RWPE1 (cell line): Measurements from ENCODE around the gene ZMYM4.

Source experiments
- CTCF ChIA-PET: fragments of 350-600 bp; sonication (Branson Sonifier 250); formaldehyde crosslinking; extraction: SDS; loops from one replicate; lab custom pipeline; 2021; lab: Yijun Ruan, JAX
- POLR2A ChIA-PET: fragments of 400-600 bp; formaldehyde crosslinking; extraction: SDS; loops from one replicate; lab custom pipeline; 2020; ENCODE audit warnings: antibody characterized with exemption; ENCODE audit not compliant: low non-redundant PET; lab: Yijun Ruan, JAX
- DNase-seq: peaks from one replicate; pipeline ENCODE4 v3.0.0; 2012; ENCODE audit warnings: low spot score
- H3K27ac ChIP-seq: fragments of 450-650 bp; 2 replicates; pipeline ENCODE4 v1.5.1; 2017
- CTCF ChIP-seq: fragments of 450-650 bp; conservative IDR thresholded peaks from 2 replicates; pipeline ENCODE4 v1.5.1; 2017; ENCODE audit warnings: low read depth, mild to moderate bottlenecking

The ZMYM4 gene

GRCh38 chr1:35428360-35428759, 159.9 kb downstream of the ZMYM4 start:
- DNase-seq, result no peak
- TF ChIP-seq CTCF, result no peak
- H3K27ac ChIP-seq, result no peak overlapping the region
- ChIA-PET CTCF (no interaction called here), POLR2A (no interaction called here)

DNA sequence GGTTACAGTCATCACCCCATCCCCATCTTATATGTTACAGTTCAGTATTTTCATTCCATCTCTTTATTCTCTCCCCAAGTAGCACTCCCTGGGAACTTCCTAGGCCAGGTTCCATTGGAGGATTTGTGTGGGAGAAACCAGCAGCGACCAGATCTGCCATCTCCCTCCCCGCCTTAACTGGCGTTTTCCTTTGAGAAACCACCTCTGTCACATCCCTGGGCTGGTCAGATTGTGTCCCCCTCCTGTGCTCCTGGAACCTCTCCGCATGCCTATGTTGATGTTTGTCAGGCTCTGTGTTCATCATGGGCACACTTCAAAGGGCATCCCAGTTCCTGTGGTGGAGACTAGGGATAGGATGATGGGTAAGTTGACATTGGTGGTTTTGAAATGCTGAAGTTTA, 162.3 kb downstream of the ZMYM4 start:
- ChIA-PET POLR2A (no interaction called here), CTCF (no interaction called here)
- DNase-seq, result no peak
- no peak overlapping the region for H3K27ac ChIP-seq
- TF ChIP-seq CTCF, result no peak

- ChIA-PET POLR2A (no interaction called here), CTCF (interaction anchor here (0.7 kb wide), 1 partner anchor 565 kb away, joined by 3 read pairs; no protein-coding TSS in a partner anchor)
- DNase-seq, result no peak
- H3K27ac ChIP-seq, result no peak overlapping the region
- TF ChIP-seq CTCF, result no peak
Observed at GRCh38 chr1:35431173-35431599, 162.7 kb downstream of the ZMYM4 start.

- CTCF ChIA-PET, result interaction anchor here (0.5 to 0.6 kb wide), 3 partner anchors 10 to 379 kb away, joined by 3 to 4 read pairs (median 3); no protein-coding TSS in a partner anchor
- no peak overlapping the region for H3K27ac ChIP-seq
- no peak for TF ChIP-seq CTCF
- no peak for DNase-seq
- POLR2A ChIA-PET, result no interaction called here
Observed at GRCh38 chr1:35432231-35432630, 163.7 kb downstream of the ZMYM4 start.

DNA sequence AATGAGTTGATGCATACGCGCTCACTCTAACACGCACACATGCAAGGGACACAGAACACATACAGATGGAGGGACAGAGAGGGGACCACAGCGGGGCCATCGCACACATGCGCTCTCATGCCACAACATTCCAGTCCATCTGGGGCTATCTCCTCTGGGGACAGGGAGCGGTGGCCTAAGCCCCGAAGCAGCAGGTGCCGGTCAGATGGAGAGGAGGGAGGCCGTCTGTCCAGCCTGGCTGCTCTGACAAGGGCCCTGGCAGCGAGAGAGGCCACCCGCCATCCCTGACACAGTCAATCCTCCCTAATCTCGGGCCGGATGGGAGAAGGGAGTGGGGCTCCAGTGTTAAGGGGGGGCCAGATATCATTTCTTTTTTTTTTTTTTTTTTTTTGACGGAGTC, 165.2 kb downstream of the ZMYM4 start:
- POLR2A ChIA-PET, result no interaction called here
- CTCF ChIA-PET, result interaction anchor here (0.6 kb wide), 1 partner anchor 87 kb away, joined by 3 read pairs; no protein-coding TSS in a partner anchor

DNA sequence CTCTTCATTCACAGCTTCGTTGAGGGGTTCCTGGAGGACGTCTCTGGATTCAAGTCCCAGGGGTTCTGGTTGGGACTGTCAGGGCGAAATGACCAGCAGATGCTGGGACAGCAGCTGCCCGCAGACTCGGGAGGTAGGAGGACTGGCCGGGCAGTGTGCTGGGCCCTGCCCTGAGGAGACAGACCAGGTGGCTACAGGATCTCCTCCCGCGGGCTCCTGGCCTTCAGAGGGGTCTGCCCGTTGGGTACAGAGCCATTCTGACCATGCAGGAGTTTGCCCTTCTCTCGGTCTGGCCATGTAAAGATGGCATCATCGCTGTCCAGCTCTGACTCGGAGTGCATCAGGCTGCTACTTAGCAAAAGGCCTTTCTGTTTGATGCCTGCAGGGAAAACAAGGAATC, 166.2 kb downstream of the ZMYM4 start:
- no peak overlapping the region for H3K27ac ChIP-seq
- CTCF ChIA-PET, result interaction anchor here (0.6 kb wide), 3 partner anchors 88 to 321 kb away, joined by 3 to 7 read pairs (median 3); no protein-coding TSS in a partner anchor
- TF ChIP-seq CTCF, result no peak
- DNase-seq, result no peak
- POLR2A ChIA-PET, result no interaction called here

More for the DNA sequence above, 165.2 kb downstream of the ZMYM4 start:
- H3K27ac ChIP-seq, result no peak overlapping the region
- no peak for TF ChIP-seq CTCF
- no peak for DNase-seq

DNA sequence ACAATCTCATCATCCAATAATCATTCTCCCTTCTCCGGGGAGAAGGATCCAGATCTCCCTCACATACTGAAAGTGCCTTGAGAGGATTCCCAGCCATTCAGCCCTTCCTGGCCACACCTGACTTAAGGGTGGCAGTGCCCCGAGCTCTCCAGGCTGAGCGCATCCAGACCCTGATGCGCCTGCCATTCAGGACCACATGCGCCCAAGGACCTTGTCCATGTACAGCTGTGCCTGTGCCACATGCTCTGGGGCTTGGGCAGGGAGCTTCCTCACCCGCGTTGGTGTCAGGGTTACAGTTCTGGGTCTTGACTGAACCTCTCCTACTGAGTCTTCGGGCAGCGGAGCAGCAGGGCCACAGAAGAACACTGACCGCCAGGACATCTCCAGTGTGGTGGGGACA, 167.6 kb downstream of the ZMYM4 start:
- CTCF ChIA-PET, result no interaction called here
- no peak overlapping the region; the same call in 1 of the 2 replicates for H3K27ac ChIP-seq
- no peak for TF ChIP-seq CTCF
- no peak for DNase-seq
- POLR2A ChIA-PET, result no interaction called here
